Vagina (tissue), 2 donors: ENCODE measurements around the gene ENOX1.

Experiments used
- POLR2A ChIP-seq, 2 donors: fragments of 450-650 bp; IDR thresholded peaks; one replicate each; pipeline ENCODE4 v1.6.1; 2017; ENCODE audit warnings: antibody characterized with exemption in 2 of 2, mild to moderate bottlenecking in 2 of 2, moderate library complexity in 2 of 2
- TF ChIP-seq, protein P1 (sequence below), 3 experiments: fragments of 450-650 bp in 2 of 3; fragments of 200-600 bp in 1 of 3; sonication (generic) in 1 of 3; IDR thresholded peaks; one replicate each; pipeline ENCODE4 v1.5.1; 2017 to 2019; ENCODE audit warnings: antibody characterized with exemption in 3 of 3, mild to moderate bottlenecking in 2 of 3, moderate library complexity in 2 of 3

- no peak for TF ChIP-seq POLR2A (IDR thresholded peaks at IDR 0.05)
- TF ChIP-seq, protein P1, sequence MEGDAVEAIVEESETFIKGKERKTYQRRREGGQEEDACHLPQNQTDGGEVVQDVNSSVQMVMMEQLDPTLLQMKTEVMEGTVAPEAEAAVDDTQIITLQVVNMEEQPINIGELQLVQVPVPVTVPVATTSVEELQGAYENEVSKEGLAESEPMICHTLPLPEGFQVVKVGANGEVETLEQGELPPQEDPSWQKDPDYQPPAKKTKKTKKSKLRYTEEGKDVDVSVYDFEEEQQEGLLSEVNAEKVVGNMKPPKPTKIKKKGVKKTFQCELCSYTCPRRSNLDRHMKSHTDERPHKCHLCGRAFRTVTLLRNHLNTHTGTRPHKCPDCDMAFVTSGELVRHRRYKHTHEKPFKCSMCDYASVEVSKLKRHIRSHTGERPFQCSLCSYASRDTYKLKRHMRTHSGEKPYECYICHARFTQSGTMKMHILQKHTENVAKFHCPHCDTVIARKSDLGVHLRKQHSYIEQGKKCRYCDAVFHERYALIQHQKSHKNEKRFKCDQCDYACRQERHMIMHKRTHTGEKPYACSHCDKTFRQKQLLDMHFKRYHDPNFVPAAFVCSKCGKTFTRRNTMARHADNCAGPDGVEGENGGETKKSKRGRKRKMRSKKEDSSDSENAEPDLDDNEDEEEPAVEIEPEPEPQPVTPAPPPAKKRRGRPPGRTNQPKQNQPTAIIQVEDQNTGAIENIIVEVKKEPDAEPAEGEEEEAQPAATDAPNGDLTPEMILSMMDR (IDR thresholded peaks at IDR 0.05) = no peak
Measured at GRCh38 chr13:43448605-43449336, 338.0 kb downstream of the ENOX1 start.
